ENCODE data around the gene ZNF491. TPM values are rescaled to one million over a fixed set of nuclear protein-coding genes. Genes with fewer than 3 reads are reported as not detected.

ZNF491 gene
- total and polyA plus RNA-seq, 9 of the 15 experiments (the other 6 are each of a cell fraction or from before 2014, with no cell fraction given) = 0.19 to 0.95 (median 0.39) TPM; not detected in 1

DNA sequence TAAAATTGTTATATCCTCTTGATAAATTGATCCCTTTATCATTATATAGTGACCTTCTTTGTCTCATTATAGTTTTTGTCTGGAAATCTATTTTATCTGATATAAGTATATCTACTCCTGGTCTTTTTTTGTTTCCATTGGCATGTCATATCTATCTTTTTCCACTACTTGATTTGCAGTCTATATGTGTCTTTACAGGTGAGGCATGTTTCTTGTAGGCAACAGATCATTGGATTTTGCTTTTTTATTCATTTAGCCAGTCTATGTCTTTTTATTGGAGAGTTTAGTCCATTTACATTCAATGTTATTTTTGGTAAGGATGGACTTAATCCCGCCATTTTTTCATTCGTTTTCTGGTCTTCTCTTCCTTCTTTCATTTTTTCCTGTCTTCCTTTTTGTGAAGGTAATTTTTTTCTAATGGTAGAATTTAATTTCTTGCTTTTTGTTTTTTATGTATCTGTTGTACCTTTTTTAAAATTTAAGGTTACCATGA lies 46.0 kb upstream of the ZNF491 start:
- H4K20me1 ChIP-seq (replicated peaks; ENCODE audit: control insufficient read depth, insufficient read depth, low read length) = no peaks in the 10 kb centered on the region
- no peak for FAIRE-seq
- no peaks in the 10 kb centered on the region for H3K4me1 ChIP-seq (replicated peaks in 1 of 2; ENCODE audit: control insufficient read depth in 2 of 2, insufficient read depth in 2 of 2, low read length in 2 of 2)
- no peak overlapping the region for H3K9ac ChIP-seq (ENCODE audit: insufficient read depth in 1 of 2, low read depth in 2 of 2, low read length in 2 of 2)
- in situ Hi-C loops (cut with MboI) (no loop called here), intact Hi-C loops (cut with micrococcal nuclease) (no loop called here)
- BruUV-seq (replicated peaks) = no TSS peak
- 0% methylated on average over 2 of the region's 2 CpGs for WGBS (ENCODE audit: insufficient coverage, low coverage, missing lambda C conversion rate)
- H3K4me3 ChIP-seq = no peak overlapping the region
- ATAC-seq = no peak
- H2AFZ ChIP-seq (ENCODE audit: low read depth, low read length) = no peak overlapping the region
- H3K4me2 ChIP-seq (ENCODE audit: insufficient read depth, low read length) = no peak overlapping the region
- CTCF ChIA-PET (ENCODE audit: low intra/inter-chr PET ratio) = no interaction called here
- no peaks in the 10 kb centered on the region for H3K79me2 ChIP-seq (ENCODE audit: control insufficient read depth, insufficient read depth, low read length)
- no peaks in the 10 kb centered on the region for H3K9me1 ChIP-seq (ENCODE audit: control insufficient read depth, insufficient read depth, low read length)
- no peak for DNase-seq (ENCODE audit: extremely low read depth in 1 of 4, low spot score in 3 of 4)
- no peaks in the 10 kb centered on the region for H3K27me3 ChIP-seq (ENCODE audit: control insufficient read depth in 2 of 2, insufficient read depth in 2 of 2, low read length in 2 of 2)
- H3K27ac ChIP-seq (ENCODE audit: extremely low read depth, low read depth, low read length) = no peak overlapping the region
- POLR2A ChIA-PET = no interaction called here
- H3K36me3 ChIP-seq (ENCODE audit: control insufficient read depth, insufficient read depth, low read length) = no peaks in the 10 kb centered on the region
- H3K9me3 ChIP-seq (replicated peaks; ENCODE audit: control insufficient read depth, insufficient read depth, low read depth, low read length) = peaks cover 10% of the 10 kb centered on the region
- TF ChIP-seq FOXK1 (CRISPR knock-in tag; IDR thresholded peaks at IDR 0.05; ENCODE audit: borderline replicate concordance) = no peak
- peak; percentile 87 for TF ChIP-seq ZNF354B (CRISPR knock-in tag; IDR thresholded peaks at IDR 0.05)
- no peak for TF ChIP-seq MCM2 (IDR thresholded peaks at IDR 0.05; ENCODE audit: low read depth)
- no peak for TF ChIP-seq LCOR (CRISPR knock-in tag; IDR thresholded peaks at IDR 0.05)
- TF ChIP-seq RBM39 (optimal IDR thresholded peaks at IDR 0.05; ENCODE audit: low read depth, low read length) = no peak
- TF ChIP-seq, protein P1, sequence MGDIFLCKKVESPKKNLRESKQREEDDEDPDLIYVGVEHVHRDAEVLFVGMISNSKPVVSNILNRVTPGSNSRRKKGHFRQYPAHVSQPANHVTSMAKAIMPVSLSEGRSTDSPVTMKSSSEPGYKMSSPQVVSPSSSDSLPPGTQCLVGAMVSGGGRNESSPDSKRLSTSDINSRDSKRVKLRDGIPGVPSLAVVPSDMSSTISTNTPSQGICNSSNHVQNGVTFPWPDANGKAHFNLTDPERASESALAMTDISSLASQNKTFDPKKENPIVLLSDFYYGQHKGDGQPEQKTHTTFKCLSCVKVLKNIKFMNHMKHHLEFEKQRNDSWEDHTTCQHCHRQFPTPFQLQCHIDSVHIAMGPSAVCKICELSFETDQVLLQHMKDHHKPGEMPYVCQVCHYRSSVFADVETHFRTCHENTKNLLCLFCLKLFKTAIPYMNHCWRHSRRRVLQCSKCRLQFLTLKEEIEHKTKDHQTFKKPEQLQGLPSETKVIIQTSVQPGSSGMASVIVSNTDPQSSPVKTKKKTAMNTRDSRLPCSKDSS (IDR thresholded peaks at IDR 0.05; ENCODE audit: low read depth, partially characterized antibody) = peak; percentile 19
- TF ChIP-seq, protein P2, sequence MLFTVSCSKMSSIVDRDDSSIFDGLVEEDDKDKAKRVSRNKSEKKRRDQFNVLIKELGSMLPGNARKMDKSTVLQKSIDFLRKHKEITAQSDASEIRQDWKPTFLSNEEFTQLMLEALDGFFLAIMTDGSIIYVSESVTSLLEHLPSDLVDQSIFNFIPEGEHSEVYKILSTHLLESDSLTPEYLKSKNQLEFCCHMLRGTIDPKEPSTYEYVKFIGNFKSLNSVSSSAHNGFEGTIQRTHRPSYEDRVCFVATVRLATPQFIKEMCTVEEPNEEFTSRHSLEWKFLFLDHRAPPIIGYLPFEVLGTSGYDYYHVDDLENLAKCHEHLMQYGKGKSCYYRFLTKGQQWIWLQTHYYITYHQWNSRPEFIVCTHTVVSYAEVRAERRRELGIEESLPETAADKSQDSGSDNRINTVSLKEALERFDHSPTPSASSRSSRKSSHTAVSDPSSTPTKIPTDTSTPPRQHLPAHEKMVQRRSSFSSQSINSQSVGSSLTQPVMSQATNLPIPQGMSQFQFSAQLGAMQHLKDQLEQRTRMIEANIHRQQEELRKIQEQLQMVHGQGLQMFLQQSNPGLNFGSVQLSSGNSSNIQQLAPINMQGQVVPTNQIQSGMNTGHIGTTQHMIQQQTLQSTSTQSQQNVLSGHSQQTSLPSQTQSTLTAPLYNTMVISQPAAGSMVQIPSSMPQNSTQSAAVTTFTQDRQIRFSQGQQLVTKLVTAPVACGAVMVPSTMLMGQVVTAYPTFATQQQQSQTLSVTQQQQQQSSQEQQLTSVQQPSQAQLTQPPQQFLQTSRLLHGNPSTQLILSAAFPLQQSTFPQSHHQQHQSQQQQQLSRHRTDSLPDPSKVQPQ (CRISPR knock-in tag; IDR thresholded peaks at IDR 0.05; ENCODE audit: borderline replicate concordance) = no peak
- TF ChIP-seq, protein P3, sequence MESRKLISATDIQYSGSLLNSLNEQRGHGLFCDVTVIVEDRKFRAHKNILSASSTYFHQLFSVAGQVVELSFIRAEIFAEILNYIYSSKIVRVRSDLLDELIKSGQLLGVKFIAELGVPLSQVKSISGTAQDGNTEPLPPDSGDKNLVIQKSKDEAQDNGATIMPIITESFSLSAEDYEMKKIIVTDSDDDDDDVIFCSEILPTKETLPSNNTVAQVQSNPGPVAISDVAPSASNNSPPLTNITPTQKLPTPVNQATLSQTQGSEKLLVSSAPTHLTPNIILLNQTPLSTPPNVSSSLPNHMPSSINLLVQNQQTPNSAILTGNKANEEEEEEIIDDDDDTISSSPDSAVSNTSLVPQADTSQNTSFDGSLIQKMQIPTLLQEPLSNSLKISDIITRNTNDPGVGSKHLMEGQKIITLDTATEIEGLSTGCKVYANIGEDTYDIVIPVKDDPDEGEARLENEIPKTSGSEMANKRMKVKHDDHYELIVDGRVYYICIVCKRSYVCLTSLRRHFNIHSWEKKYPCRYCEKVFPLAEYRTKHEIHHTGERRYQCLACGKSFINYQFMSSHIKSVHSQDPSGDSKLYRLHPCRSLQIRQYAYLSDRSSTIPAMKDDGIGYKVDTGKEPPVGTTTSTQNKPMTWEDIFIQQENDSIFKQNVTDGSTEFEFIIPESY (CRISPR knock-in tag; IDR thresholded peaks at IDR 0.05) = no peak
- TF ChIP-seq ZBTB7A (IDR thresholded peaks at IDR 0.05; ENCODE audit: borderline replicate concordance, control insufficient read depth, low read depth, low read length) = no peak
- TF ChIP-seq PTTG1 (tag; IDR thresholded peaks at IDR 0.05; ENCODE audit: low read depth) = no peak
- TF ChIP-seq HLTF (IDR thresholded peaks at IDR 0.05) = no peak
- TF ChIP-seq FOXK2 (conservative IDR thresholded peaks at IDR 0.05 in 1 of 2, IDR thresholded peaks at IDR 0.05 in 1 of 2; ENCODE audit: low read depth in 2 of 2) = no peak

Data from K562 (cell line).